ENCODE measurements around the gene MAPK11.

DNA sequence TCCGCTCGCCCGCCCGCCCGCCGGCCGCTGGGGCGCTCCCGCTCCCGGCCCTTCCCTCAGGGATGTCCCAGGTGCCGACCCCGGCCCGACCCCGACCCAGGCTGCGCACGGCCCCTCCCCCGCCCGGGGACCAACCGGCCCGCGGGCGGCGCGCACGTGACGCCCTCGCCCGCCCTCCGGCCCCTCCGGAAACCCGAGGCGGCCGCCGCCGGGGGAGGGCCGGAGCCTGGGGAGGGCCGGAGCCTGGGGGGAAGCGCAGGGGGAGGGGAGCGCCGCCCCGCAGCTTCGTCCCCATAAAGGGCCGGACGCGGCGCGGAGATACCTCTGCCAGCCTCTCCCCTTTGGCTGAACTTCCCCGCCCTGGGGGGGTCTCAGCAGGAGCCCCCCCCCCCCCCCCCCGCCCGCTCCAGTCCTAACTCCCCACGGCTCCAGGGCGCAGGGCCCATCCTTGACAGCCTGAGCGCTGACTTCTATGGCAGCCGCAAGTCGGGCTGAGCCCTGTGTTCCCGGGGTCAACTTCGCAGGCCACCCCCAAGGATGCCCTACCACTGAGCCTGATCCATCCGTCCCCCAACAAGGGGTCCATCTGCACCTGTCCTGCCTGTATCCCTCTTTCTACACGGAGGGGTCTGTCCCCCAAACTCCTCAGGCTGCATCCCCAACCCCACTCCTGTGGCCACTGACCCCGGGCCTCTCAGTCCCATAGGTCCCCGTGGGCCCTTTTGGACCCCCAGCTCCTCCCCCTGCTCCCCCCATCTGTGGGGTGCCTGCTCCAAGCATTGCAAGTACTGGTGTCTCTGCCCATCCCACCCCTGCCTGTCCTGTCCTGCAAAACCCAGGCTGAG lies 8.3 kb downstream of the MAPK11 start, which contains the start of gene MAPK12:
- no peak for TF ChIP-seq CTCF (conservative IDR thresholded peaks at IDR 0.05 in 1 of 2, IDR thresholded peaks at IDR 0.05 in 1 of 2; ENCODE audit: low read depth in 1 of 2, low read length in 2 of 2)
- no peak for TF ChIP-seq EZH2 (IDR thresholded peaks at IDR 0.05; ENCODE audit: low read length, missing control alignments)

All from fibroblast of lung (primary cell).